IMR-90 (cell line): ENCODE measurements around the gene RPS10. TPM values are rescaled to one million over a fixed set of nuclear protein-coding genes. Genes with fewer than 3 reads are reported as not detected.

Experiments used
- ATAC-seq: fragments of 200-7000 bp; cut with Tn5 transposase; 2 replicates; pipeline ENCODE4 v1.9.1; 2020; ENCODE audit warnings: low read depth, mild to moderate bottlenecking, moderate library complexity
- BruUV-seq: library from RNA; stranded (reverse); fragments of 400-500 nt; replicated peaks from 2 replicates; lab custom pipeline; 2021; lab: Mats Ljungman, UMichigan
- CTCF ChIA-PET: fragments of 300-600 bp; formaldehyde crosslinking; extraction: SDS; loops from one replicate; lab custom pipeline; 2021; ENCODE audit warnings: antibody characterized with exemption; lab: Yijun Ruan, JAX
- POLR2A ChIA-PET: fragments of 300-600 bp; sonication (Branson Sonifier 250); formaldehyde crosslinking; loops from one replicate; lab custom pipeline; 2022; ENCODE audit warnings: antibody characterized with exemption; ENCODE audit not compliant: unreplicated experiment; lab: Charles Lee
- DNase-seq: peaks from one replicate; pipeline ENCODE4 v3.0.0; 2013
- H2AFZ ChIP-seq: replicated peaks from 2 replicates; pipeline ENCODE3; 2013; ENCODE audit warnings: low read length, mild to moderate bottlenecking; ENCODE audit not compliant: poor library complexity
- H2AK5ac ChIP-seq: 2 replicates; pipeline ENCODE4 v1.6.1; 2013; ENCODE audit warnings: low read depth, low read length, inconsistent platforms
- H2AK9ac ChIP-seq: replicated peaks from 2 replicates; pipeline ENCODE3; 2013; ENCODE audit warnings: mild to moderate bottlenecking, low read depth, low read length, moderate library complexity; ENCODE audit not compliant: poor library complexity
- H2BK120ac ChIP-seq: 2 replicates; pipeline ENCODE4 v1.6.1; 2013; ENCODE audit warnings: low read depth, low read length, inconsistent platforms
- H2BK15ac ChIP-seq: 3 replicates; pipeline ENCODE4 v1.6.1; 2013; ENCODE audit warnings: low read depth, low read length, inconsistent platforms
- H2BK20ac ChIP-seq: 2 replicates; pipeline ENCODE4 v1.6.1; 2013; ENCODE audit warnings: low read depth, mild to moderate bottlenecking, inconsistent platforms, low read length, moderate library complexity
- H2BK5ac ChIP-seq: 2 replicates; pipeline ENCODE4 v1.6.1; 2013; ENCODE audit warnings: mild to moderate bottlenecking, low read depth, low read length, inconsistent platforms; ENCODE audit not compliant: poor library complexity, severe bottlenecking
- H3K14ac ChIP-seq: replicated peaks from 2 replicates; pipeline ENCODE4 v1.6.1; 2013; ENCODE audit warnings: low read depth, low read length, inconsistent platforms
- H3K18ac ChIP-seq: 2 replicates; pipeline ENCODE4 v1.6.1; 2013; ENCODE audit warnings: low read depth, low read length, control low read depth
- H3K23ac ChIP-seq: 2 replicates; pipeline ENCODE4 v1.6.1; 2013; ENCODE audit warnings: low read depth, low read length, inconsistent platforms
- H3K27ac ChIP-seq: 2 replicates; pipeline ENCODE4 v1.5.1; 2013; ENCODE audit warnings: mild to moderate bottlenecking, control low read depth, low read length; ENCODE audit not compliant: insufficient read depth
- H3K27me3 ChIP-seq: 2 replicates; pipeline ENCODE4 v1.6.1; 2013; ENCODE audit warnings: low read length; ENCODE audit not compliant: control insufficient read depth, insufficient read depth
- H3K36me3 ChIP-seq: 2 replicates; pipeline ENCODE4 v1.6.1; 2013; ENCODE audit warnings: low read length, mixed read lengths; ENCODE audit not compliant: control insufficient read depth, insufficient read depth
- H3K4ac ChIP-seq: 2 replicates; pipeline ENCODE4 v1.6.1; 2013; ENCODE audit warnings: low read depth, low read length, inconsistent platforms
- H3K4me1 ChIP-seq: 2 replicates; pipeline ENCODE4 v1.6.1; 2013; ENCODE audit warnings: low read length, mixed read lengths; ENCODE audit not compliant: control insufficient read depth, insufficient read depth
- H3K4me2 ChIP-seq: 2 replicates; pipeline ENCODE4 v1.6.1; 2013; ENCODE audit warnings: low read depth, mild to moderate bottlenecking, control low read depth, low read length, moderate library complexity
- H3K4me3 ChIP-seq: 2 replicates; pipeline ENCODE4 v1.5.1; 2013; ENCODE audit warnings: low read depth, mild to moderate bottlenecking, control low read depth, low read length, moderate library complexity; ENCODE audit not compliant: insufficient read depth
- H3K56ac ChIP-seq: 2 replicates; pipeline ENCODE4 v1.6.1; 2013; ENCODE audit warnings: low read length, inconsistent platforms; ENCODE audit not compliant: insufficient read depth; ENCODE audit errors: extremely low read depth
- H3K79me1 ChIP-seq, 2 experiments: 2 replicates each; pipeline ENCODE4 v1.6.1; 2013; ENCODE audit warnings: low read length in 2 of 2, inconsistent platforms in 1 of 2, low read depth in 1 of 2
- H3K9ac ChIP-seq: 2 replicates; pipeline ENCODE4 v1.6.1; 2013; ENCODE audit warnings: low read depth, low read length, control low read depth
- H3K9me1 ChIP-seq: 2 replicates; pipeline ENCODE4 v1.6.1; 2013; ENCODE audit warnings: low read length, inconsistent platforms; ENCODE audit not compliant: insufficient read depth
- H3K9me3 ChIP-seq: 2 replicates; pipeline ENCODE4 v1.6.1; 2013; ENCODE audit warnings: low read length; ENCODE audit not compliant: control insufficient read depth, insufficient read depth
- H4K20me1 ChIP-seq: 2 replicates; pipeline ENCODE4 v1.6.1; 2013; ENCODE audit warnings: low read length, inconsistent platforms; ENCODE audit not compliant: insufficient read depth
- H4K5ac ChIP-seq: 2 replicates; pipeline ENCODE4 v1.6.1; 2013; ENCODE audit warnings: mild to moderate bottlenecking, low read depth, low read length, control low read depth
- H4K8ac ChIP-seq, 2 experiments: 2 replicates each; pipeline ENCODE4 v1.6.1; 2013; ENCODE audit warnings: low read depth in 2 of 2, low read length in 2 of 2, control low read depth in 1 of 2, inconsistent platforms in 1 of 2
- H4K91ac ChIP-seq: 2 replicates; pipeline ENCODE4 v1.6.1; 2013; ENCODE audit warnings: low read depth, low read length, inconsistent platforms; ENCODE audit not compliant: insufficient read depth
- CEBPB ChIP-seq: IDR thresholded peaks from 2 replicates; pipeline ENCODE4 v1.6.1; 2012; ENCODE audit warnings: low read depth, low read length, improper control_type of control experiment
- CHD1 ChIP-seq: IDR thresholded peaks from 2 replicates; pipeline ENCODE4 v1.6.1; 2012; ENCODE audit warnings: low read depth, low read length, improper control_type of control experiment
- ELK1 ChIP-seq: fragments of 150-350 bp; IDR thresholded peaks from 2 replicates; pipeline ENCODE4 v1.6.1; 2016; ENCODE audit warnings: low read depth, mild to moderate bottlenecking, low read length, moderate library complexity, borderline replicate concordance
- MAFK ChIP-seq: IDR thresholded peaks from 2 replicates; pipeline ENCODE4 v1.6.1; 2012; ENCODE audit warnings: low read depth, low read length, improper control_type of control experiment
- MAZ ChIP-seq: IDR thresholded peaks from 2 replicates; pipeline ENCODE4 v1.6.1; 2012; ENCODE audit warnings: low read depth, mild to moderate bottlenecking, low read length, improper control_type of control experiment, moderate library complexity, borderline replicate concordance
- MXI1 ChIP-seq: IDR thresholded peaks from 2 replicates; pipeline ENCODE4 v1.6.1; 2012; ENCODE audit warnings: low read depth, mild to moderate bottlenecking, low read length, moderate library complexity, borderline replicate concordance
- NFE2L2 ChIP-seq: fragments of 150-350 bp; IDR thresholded peaks from 2 replicates; pipeline ENCODE4 v1.6.1; 2016; ENCODE audit warnings: low read depth, mild to moderate bottlenecking, low read length
- RAD21 ChIP-seq: IDR thresholded peaks from 2 replicates; pipeline ENCODE4 v1.6.1; 2012; ENCODE audit warnings: low read length, improper control_type of control experiment
- RFX5 ChIP-seq: IDR thresholded peaks from 2 replicates; pipeline ENCODE4 v1.8.0; 2012; ENCODE audit warnings: low read depth, mild to moderate bottlenecking, low read length, moderate library complexity
- SMC3 ChIP-seq: fragments of 150-350 bp; IDR thresholded peaks from 2 replicates; pipeline ENCODE4 v1.6.1; 2016; ENCODE audit warnings: low read depth, mild to moderate bottlenecking, antibody characterized with exemption, low read length, moderate library complexity
- WGBS, 2 experiments: methylation state at CpG; one replicate each; pipeline versions ENCODE4 v1.1.5 to v1.1.7; 2013; ENCODE audit warnings: missing lambda C conversion rate in 2 of 2; ENCODE audit not compliant: insufficient read length in 1 of 2; ENCODE audit errors: extremely low coverage in 2 of 2; 5-methylcytosine and 5-hydroxymethylcytosine counted together
- dilution Hi-C: fragments of 300-500 bp; cut with HindIII; formaldehyde crosslinking; loops from one replicate; pipeline ENCODE4 v1.14.3; 2018; ENCODE audit warnings: low sequenced_read_pairs; ENCODE audit not compliant: unreplicated experiment
- in situ Hi-C: fragments of 300-500 bp; cut with MboI; formaldehyde crosslinking; loops from 3 replicates; pipeline ENCODE4 v1.14.3; 2019; ENCODE audit warnings: low sequenced_read_pairs, inconsistent platforms, mixed read lengths
- intact Hi-C: fragments of 100-400 bp; cut with micrococcal nuclease; formaldehyde crosslinking; loops from 2 replicates; pipeline ENCODE4 v1.10.0; 2022
- polyA plus RNA-seq, 3 experiments: library from polyadenylated mRNA; depleted of rRNA; stranded (reverse); fragments of >200 nt; gene quantifications; 2 replicates each; pipeline ENCODE4 v1.2.3, GENCODE V29; 2012; ENCODE audit warnings: low replicate concordance in 1 of 3
- total RNA-seq: library from RNA; depleted of rRNA; stranded (reverse); fragments of >200 nt; gene quantifications from 2 replicates; pipeline ENCODE4 v1.2.3, GENCODE V29; 2012

Gene RPS10
- total and polyA plus RNA-seq, 2 of the 4 experiments (the other 2 are of a cell fraction): 5,462 to 5,584 TPM

GRCh38 chr6:34416877-34417371 is 8.9 kb downstream of the RPS10 start:
- H3K9ac ChIP-seq: no peak overlapping the region
- no peak overlapping the region for H4K8ac ChIP-seq
- H3K9me1 ChIP-seq: peaks cover 10% of the 10 kb centered on the region
- H3K23ac ChIP-seq: no peak overlapping the region
- no peak overlapping the region for H3K18ac ChIP-seq
- no peak overlapping the region for H3K4me3 ChIP-seq
- dilution Hi-C loops: no loop called here
- intact Hi-C loops: loop anchor here (5.0 kb wide), 1 partner anchor 190 kb away; no protein-coding TSS in a partner anchor
- H3K9me3 ChIP-seq: no peaks in the 10 kb centered on the region
- no peak overlapping the region for H2AK9ac ChIP-seq
- POLR2A ChIA-PET: interaction anchor here (0.6 to 1.3 kb wide), 3 partner anchors 9 to 168 kb away, joined by 3 to 8 read pairs (median 3); partner anchors contain the start of genes RPS10 and SMIM29
- TF ChIP-seq RFX5: no peak
- no peak for TF ChIP-seq CEBPB
- TF ChIP-seq MAZ: no peak
- TF ChIP-seq ELK1: no peak
- no peak for TF ChIP-seq SMC3
- TF ChIP-seq RAD21: no peak
- TF ChIP-seq MAFK: no peak
- TF ChIP-seq CHD1: no peak
- no peak for TF ChIP-seq MXI1
- TF ChIP-seq NFE2L2: no peak
- peaks cover 48% of the 10 kb centered on the region for H3K36me3 ChIP-seq
- H2BK5ac ChIP-seq: no peak overlapping the region
- no TSS peak for BruUV-seq
- H3K4ac ChIP-seq: no peak overlapping the region
- H2BK20ac ChIP-seq: no peak overlapping the region
- H3K56ac ChIP-seq: no peak overlapping the region
- no peak overlapping the region for H2AFZ ChIP-seq
- H3K27me3 ChIP-seq: no peaks in the 10 kb centered on the region
- H3K4me1 ChIP-seq: no peaks in the 10 kb centered on the region
- no peak overlapping the region for H3K27ac ChIP-seq
- DNase-seq (no peak), ATAC-seq (no peak)
- no peak overlapping the region for H3K4me2 ChIP-seq
- WGBS, 2 experiments: 83% methylated on average over 4 of the region's 7 CpGs; no CpG with 5 or more reads in 1 of the 2 experiments
- peaks cover 48% of the 10 kb centered on the region for H4K20me1 ChIP-seq
- no peak overlapping the region for H4K5ac ChIP-seq
- H4K91ac ChIP-seq: no peak overlapping the region
- H3K14ac ChIP-seq: no peak overlapping the region
- peaks cover 28 to 49% of the 10 kb centered on the region in 2 experiments for H3K79me1 ChIP-seq
- H2BK15ac ChIP-seq: no peak overlapping the region
- in situ Hi-C loops: no loop called here
- H2AK5ac ChIP-seq: no peak overlapping the region
- H2BK120ac ChIP-seq: no peak overlapping the region
- CTCF ChIA-PET: interaction anchor here (2.2 kb wide), 1 partner anchor 192 kb away, joined by 8 read pairs; no protein-coding TSS in a partner anchor
